Amniotic stem cell (primary cell): ENCODE measurements around the gene PIEZO1.
A peak's percentile ranks its signal among the peaks of the same experiment; 100 is the strongest.

Experiments used
- DNase-seq: peaks from one replicate; lab custom pipeline; 2025; lab: John Stamatoyannopoulos, UW

PIEZO1 gene

DNA sequence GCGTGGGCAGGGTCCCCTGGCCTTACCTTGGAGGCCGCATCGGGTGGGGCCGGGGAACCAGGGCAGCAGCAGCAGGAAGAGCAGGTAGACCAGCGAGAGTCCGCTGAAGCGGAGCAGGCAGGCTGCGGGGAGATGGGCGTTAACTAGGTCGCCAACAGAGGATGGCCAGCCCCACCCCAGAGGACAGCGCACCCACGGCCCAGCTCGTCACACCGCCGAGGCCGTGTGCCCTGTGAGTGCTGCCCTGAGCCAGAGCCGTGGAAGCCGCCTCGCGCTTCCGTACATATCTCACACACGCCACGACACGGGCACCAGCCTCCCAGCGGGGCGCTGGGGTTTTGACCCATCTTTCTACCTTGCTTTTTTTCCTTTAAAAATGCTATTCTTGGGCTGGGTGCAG, 35.7 kb downstream of the PIEZO1 start:
- DNase-seq, result no peak

DNA sequence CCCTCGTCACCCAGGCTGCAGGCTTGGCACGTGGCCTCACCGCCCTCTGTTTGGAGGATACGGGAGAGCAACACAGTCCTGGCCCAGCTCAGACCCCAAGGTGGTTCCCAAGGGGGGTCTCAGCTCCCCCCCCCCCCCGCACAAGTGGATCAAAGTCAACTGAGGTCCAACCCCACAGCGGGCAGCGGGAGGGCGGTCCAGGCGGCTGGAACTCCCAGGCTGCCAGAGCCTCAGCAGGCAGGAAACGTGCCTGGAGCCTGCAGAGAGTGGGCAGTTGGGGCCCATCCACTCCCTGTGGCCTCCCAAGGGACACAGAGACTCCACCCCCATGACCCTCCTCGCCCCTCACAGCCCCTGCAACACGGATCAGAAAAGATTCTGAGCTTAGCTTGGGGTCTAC, 36.7 kb downstream of the PIEZO1 start:
- no peak for DNase-seq

DNA sequence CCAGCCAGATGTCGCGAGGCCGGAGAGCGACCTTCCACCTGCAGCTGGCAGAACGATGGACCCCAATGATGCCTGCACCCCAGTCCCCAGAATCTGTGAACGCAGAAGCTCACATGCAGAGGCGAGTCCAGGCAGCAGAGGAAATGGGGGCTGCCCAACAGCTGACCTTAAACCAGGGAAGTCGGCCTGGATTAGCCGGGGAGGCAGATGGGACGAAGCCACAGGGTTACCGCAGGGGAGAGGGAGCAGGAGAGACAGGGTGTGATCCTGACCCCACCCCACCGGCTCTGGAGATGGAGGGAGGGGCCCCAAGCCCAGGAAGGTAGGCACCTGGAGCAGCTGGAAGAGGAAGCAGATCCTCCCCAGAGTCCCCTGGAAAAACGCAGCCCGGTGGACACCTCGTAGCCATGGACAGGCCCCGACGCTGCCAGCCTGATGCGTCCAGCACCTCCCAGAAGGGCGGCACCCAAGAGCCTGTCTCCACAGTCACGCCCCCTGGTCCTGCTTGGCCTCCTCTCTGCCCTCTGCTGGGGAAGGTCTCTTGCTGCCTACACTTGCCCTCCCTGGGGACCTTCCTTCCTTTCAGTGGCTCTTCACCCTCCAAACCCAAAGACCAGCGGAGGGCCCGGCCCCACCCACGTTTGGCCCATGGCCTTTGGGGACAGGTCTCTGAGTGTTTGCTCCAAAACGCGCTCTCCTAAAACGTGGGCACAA, 37.3 kb downstream of the PIEZO1 start:
- no peak for DNase-seq

DNA sequence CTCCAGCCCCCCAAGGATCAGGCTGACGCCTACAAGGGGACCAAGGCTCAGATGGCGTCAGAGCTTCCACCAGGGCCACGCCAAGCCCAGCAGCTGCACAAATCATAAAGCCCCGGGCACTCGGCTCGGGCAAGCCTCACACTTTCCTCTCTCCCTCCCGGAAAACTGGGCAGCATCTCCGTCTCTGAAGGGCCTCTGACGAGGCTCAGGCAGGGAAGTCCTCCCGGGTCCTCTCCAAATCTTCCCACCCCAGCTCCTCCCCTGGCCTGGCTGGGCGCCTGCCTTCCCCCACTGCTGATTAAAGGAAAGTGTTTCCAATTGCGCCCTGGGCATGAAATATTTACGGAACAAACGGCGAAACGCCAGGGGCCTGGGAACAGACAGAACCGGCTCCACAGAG, 38.5 kb downstream of the PIEZO1 start:
- no peak for DNase-seq

DNA sequence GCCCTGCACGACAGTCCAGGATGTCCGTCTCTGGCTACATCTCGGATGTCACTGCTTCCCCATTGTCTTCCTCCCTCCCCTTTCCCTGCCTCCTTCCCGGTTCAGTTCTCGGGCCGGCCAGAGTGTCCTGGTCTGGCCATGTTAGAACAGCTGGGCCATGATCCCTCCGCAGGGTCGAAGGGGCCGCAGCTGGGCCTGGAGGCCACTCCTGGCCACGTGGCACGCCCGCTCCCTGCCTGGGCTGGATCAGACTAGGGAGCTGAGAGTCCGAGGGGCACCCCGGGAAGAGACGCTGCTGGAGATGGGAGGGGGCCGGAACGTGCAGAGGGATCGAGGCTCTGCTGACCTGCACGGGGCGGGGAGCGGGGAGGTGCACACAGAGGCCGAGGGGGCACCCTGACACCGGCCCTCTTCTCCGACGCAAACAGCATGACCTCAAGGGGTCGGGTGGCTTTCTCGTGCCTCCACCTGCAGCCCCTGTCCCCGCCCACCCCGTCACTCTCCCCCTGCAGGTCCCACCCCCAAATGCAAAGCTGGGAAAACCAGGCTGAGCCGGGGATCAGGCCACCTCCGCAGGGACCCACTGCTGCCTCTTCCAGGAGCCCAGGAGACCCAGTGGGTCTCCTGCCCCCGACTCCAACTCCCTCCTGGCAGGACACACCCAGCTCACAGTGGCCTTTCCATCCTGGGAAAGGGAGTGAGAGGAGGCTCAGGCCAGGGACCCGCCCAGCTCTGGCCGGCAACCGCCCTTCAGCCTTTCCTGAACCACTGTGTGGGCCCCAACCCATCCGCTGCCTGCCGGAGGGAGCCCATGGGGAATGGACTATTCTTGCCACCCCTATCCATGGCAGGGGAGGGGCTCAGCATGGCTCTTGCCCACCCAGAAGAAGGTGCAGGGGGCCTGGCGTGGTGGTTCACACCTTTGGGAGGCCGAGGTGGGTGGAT, 40.2 kb downstream of the PIEZO1 start:
- DNase-seq, result no peak

DNA sequence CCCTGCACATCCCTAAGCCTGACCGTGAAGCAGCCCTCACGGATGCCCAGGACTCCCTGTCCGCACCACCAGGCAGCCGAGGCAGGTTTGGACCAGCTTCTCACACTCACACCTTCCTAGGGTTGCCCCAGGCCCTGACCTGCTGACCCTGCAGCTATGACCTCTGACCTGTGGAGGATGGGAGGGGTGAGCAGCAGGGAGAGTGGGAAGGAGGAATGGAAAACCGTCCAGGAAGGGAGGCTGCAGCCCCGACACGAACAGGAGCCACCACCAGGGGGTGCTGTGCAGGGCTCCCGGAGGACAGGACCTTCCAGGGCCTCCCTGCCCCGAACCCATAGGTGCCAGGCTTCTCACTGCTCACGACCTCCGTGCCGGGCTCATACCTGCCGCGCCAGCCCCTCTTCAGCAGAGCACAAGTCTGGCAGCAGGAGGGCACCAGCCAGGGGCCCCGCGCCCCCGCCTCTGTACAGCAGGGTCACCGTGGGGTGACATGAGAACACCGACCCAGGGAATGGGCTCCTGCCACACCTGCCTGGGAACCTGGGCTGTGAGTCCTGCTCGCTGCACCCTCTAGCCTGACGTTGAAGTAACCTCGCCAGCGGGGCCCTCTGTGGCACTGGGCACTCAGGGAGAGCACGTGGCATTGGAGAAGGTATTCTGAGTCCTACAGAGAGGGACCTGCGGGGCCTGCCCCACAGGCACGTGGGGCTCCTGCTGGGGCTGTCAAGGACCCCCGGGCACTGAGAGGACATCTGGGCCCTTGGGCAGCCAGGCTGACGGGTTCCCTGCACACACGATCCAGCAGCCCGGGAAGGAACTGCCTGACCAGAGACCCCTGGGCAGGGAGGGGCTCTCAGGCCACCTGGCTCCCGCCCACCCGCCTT, 41.1 kb downstream of the PIEZO1 start:
- DNase-seq, result no peak

DNA sequence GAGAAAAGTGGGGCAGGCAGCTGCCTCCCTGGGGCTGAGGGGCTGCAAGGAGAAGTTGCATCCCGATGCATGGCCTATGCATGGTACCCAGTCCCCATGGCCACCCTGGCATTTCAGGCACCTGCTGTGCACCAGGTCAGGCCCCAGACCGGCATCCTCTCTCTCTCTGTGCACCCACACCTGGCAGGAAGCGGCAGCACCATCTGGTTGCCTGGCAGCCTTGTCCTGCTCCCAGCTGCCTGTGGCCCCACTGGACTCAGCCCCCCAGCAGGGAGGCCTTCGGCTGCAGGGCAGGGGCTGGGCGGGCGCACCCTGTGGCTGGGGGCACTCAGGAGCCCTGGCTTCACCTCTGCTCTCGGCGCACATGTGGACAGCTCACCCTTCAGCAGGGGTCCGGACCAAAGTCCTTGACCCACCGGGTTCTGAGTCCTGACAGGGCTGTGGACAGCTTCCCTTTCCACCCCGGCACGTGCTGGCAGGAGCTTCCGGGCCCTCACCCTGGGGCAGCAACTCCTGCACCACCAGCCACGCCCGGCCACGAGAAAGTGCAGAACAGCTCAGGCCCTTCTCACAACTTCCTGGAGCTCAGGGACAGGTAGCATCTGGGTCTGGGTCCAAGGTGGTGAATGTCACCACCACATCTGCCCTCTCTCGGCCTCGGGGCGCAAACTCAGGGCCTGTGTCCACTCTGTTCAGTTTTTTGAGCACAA, 42.0 kb downstream of the PIEZO1 start:
- DNase-seq, result no peak

DNA sequence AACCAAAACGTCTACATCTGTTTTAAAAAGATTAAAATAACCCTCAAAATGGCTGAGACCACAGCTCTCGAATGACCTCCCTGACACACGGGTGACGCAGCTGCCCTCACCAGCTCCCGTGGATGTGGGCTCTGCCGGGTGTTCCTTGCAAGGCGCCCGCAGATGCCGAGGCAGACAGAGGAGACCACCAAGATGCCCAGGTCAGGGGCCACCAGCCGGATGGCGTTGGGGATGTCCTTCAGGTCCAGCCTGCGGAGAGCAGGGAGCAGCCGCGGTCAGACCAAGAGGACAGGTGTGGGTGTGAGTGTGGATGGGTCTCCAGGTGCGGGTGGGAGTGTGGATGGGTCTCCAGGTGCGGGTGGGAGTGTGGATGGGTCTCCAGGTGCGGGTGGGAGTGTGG, 43.7 kb downstream of the PIEZO1 start:
- DNase-seq, result no peak

DNA sequence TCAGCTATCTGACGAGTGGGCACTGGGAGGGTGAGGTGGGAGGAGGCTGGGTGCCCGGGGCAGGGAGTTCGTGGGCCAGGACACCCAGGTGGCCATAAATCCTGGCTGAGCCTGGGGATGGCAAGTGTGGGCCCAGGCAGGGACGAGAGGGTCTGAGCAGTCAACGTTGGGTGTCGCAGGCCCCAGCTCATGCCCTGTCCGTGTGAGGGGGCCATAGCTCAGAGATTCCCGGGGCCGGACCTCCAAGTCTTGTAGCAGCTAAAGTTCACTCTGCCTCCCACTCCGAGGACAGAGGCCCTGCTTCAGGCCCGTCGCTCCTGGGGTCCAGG, 44.3 kb downstream of the PIEZO1 start:
- DNase-seq, result no peak

DNA sequence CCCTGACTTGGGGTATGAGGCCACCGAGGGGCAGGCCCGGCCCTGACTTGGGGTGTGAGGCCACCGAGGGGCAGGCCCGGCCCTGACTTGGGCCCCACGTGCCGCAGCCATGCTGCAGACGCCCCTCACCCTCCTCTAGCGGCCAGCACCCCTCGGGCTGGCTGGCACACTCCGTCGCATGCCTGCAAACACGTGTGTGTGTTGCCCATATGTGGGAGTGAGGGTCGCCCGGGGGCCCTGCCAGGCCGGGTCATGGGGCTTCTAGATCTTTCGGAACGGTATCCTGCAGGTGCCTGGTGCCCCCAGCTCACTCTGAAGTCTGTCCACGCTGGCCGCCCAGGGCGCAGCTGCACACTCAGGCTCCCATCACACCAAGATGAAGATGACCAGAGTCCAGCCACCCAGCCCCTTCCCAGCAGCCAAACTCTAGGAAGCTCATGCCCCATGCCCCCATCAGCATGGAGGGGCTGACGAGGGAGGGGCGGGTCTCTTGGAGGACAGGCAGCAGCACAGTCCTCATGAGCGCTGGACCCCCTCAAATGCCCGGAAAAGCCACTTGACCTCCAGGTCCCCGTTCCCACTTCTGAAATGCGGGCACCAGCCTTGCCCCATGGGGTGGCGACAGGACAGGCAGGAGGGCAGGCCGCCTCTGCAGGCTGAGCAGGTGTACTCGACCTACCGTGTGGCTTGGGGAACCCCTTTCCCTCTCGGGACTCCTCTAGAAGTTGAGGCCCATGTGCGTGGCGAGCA, 44.9 kb downstream of the PIEZO1 start:
- no peak for DNase-seq

DNA sequence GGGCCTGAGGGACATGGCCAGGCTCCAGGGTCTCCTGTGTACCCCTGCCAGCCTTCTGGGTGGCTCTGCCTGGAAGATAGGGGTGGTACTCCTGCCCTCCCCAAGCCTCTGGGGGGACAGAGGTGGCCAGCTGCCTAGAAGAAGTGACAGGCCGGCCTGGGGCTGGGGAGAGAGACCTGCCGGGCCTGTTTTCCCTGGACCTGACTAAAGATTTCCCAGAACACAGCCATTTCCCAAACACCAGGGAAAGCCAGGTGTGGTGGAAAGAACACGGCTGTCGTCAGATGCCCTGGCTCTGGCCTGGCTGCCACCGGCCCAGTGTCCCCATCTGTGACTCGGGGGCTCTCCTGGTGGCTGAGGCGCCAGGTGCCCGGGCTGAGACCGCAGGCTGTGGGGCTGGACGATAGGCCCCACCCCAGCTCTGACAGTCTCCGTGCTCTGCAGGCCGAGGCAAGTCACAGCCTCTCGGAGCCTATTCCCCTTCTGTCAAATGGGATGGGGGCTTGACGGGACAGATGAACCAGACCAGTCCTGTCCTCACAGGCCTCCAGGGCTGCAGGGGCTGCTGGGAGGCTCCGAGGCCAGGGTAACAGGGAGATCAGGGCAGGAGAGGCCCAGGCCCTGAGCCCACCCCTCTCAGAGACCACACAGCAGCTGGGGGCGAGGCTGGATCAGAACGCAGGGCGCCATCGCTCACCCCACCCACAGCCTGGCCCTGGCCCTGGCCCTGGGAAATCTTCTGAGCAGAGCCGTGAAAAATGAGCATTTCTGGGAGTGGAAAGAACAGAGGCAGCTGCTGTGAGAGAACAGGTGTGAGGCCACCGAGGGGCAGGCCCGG, 45.7 kb downstream of the PIEZO1 start:
- DNase-seq, result no peak

DNA sequence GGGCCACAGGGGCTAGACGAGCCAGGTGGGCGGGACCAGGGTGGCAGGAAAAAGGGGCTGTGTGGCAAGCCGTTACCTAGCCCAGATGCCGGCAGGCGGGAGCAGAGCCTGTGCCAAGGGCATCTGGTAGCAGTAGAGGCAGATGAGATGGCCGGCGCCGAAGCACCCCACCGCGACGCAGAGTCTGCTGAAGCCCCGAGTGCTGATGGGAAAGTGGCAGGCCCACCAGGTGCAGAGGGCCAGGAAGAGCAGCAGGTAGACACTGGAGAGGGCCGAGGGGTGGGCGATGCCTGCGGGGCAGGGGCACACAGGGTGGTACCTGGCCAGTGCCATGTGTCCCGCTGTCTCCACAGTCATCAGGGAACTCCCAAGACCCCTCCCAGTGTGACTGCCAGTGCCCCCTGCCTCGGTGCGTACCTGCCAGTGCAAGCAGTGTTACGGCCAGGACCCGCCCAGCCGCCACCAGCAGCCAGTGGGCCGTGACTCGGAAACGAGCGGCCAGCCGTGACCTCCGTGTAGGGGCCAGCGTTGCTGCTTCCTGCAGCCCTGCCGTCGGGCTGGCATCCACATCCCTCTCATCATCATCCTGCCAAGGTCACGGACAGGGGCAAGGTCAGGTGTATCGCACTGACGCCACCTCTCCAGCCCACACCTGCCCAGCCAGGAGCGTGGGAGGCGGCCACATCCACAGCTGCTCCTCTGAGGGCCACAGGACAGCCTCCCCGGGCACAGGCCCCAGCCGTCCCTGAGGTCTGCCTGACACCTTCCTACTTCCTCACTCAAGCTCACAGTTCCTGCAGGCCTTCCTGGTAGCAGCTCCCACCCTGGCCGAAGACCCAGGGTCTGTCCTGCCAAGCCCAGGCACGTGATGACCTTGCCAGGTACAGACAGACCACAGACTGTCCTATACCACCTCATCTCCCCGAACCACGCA, 46.6 kb downstream of the PIEZO1 start:
- no peak for DNase-seq

DNA sequence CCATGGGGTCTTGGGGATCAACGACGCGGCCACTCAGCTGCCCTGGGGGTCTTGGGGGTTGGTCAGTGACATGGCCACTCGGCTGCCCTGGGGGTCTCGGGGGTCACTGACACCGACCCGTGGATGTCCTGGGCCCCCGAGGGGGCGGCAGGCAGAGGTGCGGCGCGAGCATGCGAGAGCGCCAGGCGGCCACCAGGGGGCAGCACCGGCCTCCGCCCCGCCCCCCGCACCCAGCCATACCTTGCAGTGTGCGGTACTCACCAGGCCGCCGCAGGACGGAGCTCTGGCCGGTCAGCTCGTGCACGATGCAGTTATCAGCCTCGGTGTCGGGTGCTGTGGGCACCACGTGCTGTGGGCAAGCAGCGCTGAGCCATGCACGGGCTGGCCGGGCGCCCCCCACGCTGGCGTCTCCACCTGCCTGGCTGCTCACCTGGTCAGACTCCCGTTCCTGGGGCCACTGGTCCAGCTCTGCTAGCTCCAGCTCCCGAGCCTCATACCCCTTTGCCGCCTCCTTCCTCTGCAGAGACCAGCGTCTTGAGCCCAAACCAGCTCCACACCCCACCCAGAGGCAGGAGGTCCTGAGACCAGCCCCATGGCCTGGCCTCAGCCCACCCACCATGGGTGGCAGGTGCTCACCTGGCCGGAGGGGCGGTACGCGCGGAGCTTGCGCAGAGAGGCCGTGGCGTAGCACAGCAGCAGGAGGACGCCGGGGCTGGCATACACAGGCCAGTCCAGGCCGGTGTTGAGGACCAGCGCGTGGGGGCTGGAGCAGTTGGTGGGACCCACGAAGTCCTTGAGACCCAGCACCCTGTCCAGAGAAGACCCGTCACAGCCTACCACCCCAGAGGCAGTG, 47.5 kb downstream of the PIEZO1 start:
- peak; percentile 22 for DNase-seq

DNA sequence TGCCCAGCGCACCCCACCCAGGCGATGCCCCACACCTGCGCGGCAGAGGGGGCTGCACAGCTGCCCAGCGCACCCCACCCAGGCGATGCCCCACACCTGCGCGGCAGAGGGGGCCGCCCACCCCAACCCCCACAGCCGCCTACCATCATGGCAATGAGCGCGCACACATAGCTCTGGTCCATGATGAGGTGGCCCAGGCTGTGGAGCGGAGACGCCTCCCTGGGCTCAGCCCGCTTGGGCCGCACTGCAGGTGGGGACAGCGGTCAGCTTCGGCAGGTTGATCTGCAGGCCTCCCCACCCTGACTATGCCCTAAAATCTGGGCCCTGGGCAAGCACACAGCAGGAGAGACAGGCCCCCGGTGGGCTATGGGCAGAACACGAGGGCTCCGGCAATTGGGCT, 48.5 kb downstream of the PIEZO1 start:
- DNase-seq, result no peak

DNA sequence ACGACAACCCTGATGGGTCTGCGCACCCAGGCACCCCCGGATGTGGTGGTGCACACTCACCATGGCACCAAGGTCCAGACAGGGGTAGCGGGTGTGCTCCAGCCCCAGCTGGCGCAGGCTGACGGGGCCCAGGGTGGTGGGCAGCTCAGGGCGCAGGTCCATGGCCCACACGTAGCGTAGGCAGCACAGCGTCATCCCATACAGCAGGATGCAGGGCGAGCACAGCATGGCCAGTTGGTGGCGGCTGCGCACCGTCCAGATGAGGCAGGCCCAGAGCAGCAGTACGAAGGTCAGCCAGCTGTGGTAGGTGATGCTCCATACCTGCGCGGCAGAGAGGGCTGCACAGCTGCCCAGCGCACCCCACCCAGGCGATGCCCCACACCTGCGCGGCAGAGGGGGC, 48.9 kb downstream of the PIEZO1 start:
- no peak for DNase-seq

DNA sequence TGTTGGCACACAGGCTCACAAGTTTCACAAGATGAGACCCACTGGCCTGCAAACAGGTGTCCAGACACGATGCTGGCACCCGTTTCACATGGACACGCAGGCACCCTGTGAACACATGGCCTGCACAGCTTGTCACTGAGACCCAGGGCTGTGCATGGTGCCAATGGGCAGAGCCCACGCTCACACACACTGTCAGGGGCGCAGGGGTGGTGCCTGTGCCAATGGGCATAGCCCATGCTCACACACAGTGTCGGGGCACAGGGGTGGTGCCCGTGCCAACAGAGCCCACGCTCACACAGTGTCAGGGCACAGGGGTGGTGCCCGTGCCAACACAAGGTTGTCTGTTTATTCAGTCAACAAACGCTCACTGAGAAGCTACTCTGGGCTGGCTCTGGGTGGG, 49.4 kb downstream of the PIEZO1 start:
- no peak for DNase-seq

DNA sequence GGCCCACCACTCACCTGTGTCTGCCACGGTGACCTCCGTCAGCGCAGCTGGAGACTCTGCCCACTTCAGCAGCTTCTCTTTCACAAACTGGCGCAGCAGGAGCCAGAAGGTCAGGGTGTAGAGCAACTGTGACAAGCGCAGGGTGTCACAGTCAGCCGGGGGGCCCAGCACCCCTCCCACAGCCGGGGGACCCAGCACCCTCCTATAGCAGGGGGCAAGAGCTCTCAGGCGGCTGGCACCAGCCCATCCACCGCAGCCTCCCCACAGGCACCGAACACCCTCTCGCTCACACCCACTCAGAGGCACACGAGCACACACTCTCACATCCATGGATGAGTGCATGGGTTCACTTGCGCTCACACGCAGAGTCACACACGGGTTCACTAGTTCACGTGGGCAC, 49.9 kb downstream of the PIEZO1 start:
- DNase-seq, result no peak

DNA sequence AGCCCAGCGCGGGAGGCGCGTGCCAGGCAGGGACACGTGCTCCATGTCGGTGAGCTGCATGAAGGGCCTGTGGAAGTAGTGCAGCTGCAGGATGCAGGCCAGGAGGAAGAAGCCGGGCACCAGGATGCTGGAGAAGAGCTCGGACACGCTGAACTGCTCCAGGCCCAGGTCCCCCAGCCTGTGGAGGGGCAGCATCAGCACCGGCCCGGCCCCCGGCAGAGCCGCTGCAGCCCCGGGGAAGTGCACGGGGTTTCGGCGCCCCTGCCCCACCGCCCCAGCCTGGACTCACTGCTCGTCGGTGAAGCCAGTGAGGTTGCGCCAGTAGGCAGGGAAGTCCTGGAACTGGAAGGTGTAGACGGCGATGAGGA, 50.7 kb downstream of the PIEZO1 start:
- no peak for DNase-seq
